Measurements from ENCODE around the gene CACNA1D. TPM values are rescaled to one million over a fixed set of nuclear protein-coding genes. Genes with fewer than 3 reads are reported as not detected.

CACNA1D gene
- total RNA-seq, 2 donors from 2014 or later: 0.68 to 1.5 TPM

GRCh38 chr3:53526704-53527055, 32.3 kb downstream of the CACNA1D start:
- no peak for TF ChIP-seq CTCF (IDR thresholded peaks at IDR 0.05)
- Histone ChIP-seq H3K27ac (no peak overlapping the region), H3K27me3 (replicated peaks; ENCODE audit: insufficient read depth) (no peaks in the 10 kb centered on the region), H3K36me3 (no peaks in the 10 kb centered on the region), H3K4me1 (ENCODE audit: control insufficient read depth in 1 of 2, low read depth in 2 of 2) (peaks cover 8 to 24% of the 10 kb centered on the region in 2 donors), H3K9me3 (no peaks in the 10 kb centered on the region), H3K4me3 (no peak overlapping the region)
- DNase-seq (ENCODE audit: low spot score) (no peak), ATAC-seq (ENCODE audit: insufficient number of reproducible peaks, low FRiP score, low read depth) (no peak)

GRCh38 chr3:53530205-53530604, 35.8 kb downstream of the CACNA1D start:
- no peak for TF ChIP-seq CTCF (IDR thresholded peaks at IDR 0.05)
- no peaks in the 10 kb centered on the region for H3K36me3 ChIP-seq
- no peaks in the 10 kb centered on the region for H3K9me3 ChIP-seq
- no peak for ATAC-seq (ENCODE audit: insufficient number of reproducible peaks, low FRiP score, low read depth)
- H3K27ac ChIP-seq: no peak overlapping the region
- DNase-seq (ENCODE audit: low spot score): no peak
- H3K4me3 ChIP-seq: no peak overlapping the region
- H3K4me1 ChIP-seq (ENCODE audit: control insufficient read depth in 1 of 2, low read depth in 2 of 2): peaks cover 0 to 2% of the 10 kb centered on the region in 2 donors
- no peaks in the 10 kb centered on the region for H3K27me3 ChIP-seq (replicated peaks; ENCODE audit: insufficient read depth)

GRCh38 chr3:53531749-53532148, 37.3 kb downstream of the CACNA1D start:
- no peak overlapping the region for H3K27ac ChIP-seq
- DNase-seq (ENCODE audit: low spot score) (no peak), ATAC-seq (ENCODE audit: insufficient number of reproducible peaks, low FRiP score, low read depth) (no peak)
- no peak for TF ChIP-seq CTCF (IDR thresholded peaks at IDR 0.05)
- no peaks in the 10 kb centered on the region for H3K36me3 ChIP-seq
- no peaks in the 10 kb centered on the region for H3K9me3 ChIP-seq
- H3K27me3 ChIP-seq (replicated peaks; ENCODE audit: insufficient read depth): no peaks in the 10 kb centered on the region
- no peaks in the 10 kb centered on the region for H3K4me1 ChIP-seq (ENCODE audit: control insufficient read depth in 1 of 2, low read depth in 2 of 2)
- H3K4me3 ChIP-seq: no peak overlapping the region

- Histone ChIP-seq H3K9me3 (no peaks in the 10 kb centered on the region), H3K4me1 (ENCODE audit: control insufficient read depth in 1 of 2, low read depth in 2 of 2) (no peaks in the 10 kb centered on the region), H3K36me3 (no peaks in the 10 kb centered on the region), H3K27ac (no peak overlapping the region), H3K4me3 (no peak overlapping the region), H3K27me3 (replicated peaks; ENCODE audit: insufficient read depth) (no peaks in the 10 kb centered on the region)
- DNase-seq (ENCODE audit: low spot score) (no peak), ATAC-seq (ENCODE audit: insufficient number of reproducible peaks, low FRiP score, low read depth) (no peak)
- no peak for TF ChIP-seq CTCF (IDR thresholded peaks at IDR 0.05)
Observed at GRCh38 chr3:53533472-53533871, 39.1 kb downstream of the CACNA1D start.

- DNase-seq (ENCODE audit: low spot score): no peak
- no peaks in the 10 kb centered on the region for H3K36me3 ChIP-seq
- H3K27me3 ChIP-seq (replicated peaks; ENCODE audit: insufficient read depth): no peaks in the 10 kb centered on the region
- H3K4me1 ChIP-seq (ENCODE audit: control insufficient read depth in 1 of 2, low read depth in 2 of 2): no peaks in the 10 kb centered on the region
- no peak overlapping the region for H3K27ac ChIP-seq
- no peak for TF ChIP-seq CTCF (IDR thresholded peaks at IDR 0.05)
- no peak for ATAC-seq (ENCODE audit: insufficient number of reproducible peaks, low FRiP score, low read depth)
- H3K9me3 ChIP-seq: no peaks in the 10 kb centered on the region
- no peak overlapping the region for H3K4me3 ChIP-seq
Observed at GRCh38 chr3:53534216-53534615, 39.8 kb downstream of the CACNA1D start.

Data from thoracic aorta (tissue), 2 donors.